HepG2 (cell line): ENCODE measurements around the gene COL26A1. TPM values are rescaled to one million over a fixed set of nuclear protein-coding genes. Genes with fewer than 3 reads are reported as not detected.

ENCODE experiments used
- CEBPG ChIP-seq: IDR thresholded peaks from 2 replicates; pipeline ENCODE4 v1.6.1; 2016
- FIP1L1 ChIP-seq: fragments of 200-400 bp; formaldehyde crosslinking; IDR thresholded peaks from 2 replicates; pipeline ENCODE4 v1.6.1; 2018; ENCODE audit warnings: low read depth, mild to moderate bottlenecking, low read length, moderate library complexity, borderline replicate concordance; ENCODE audit not compliant: insufficient read depth
- GABPA ChIP-seq, 2 experiments: IDR thresholded peaks; 2 replicates each; pipeline ENCODE4 v1.6.1; 2011 to 2016; ENCODE audit warnings: low read depth in 2 of 2, low read length in 1 of 2, missing biosample characterization in 1 of 2, missing genetic modification characterization in 1 of 2
- HNF1B ChIP-seq: sonication (generic); formaldehyde crosslinking; IDR thresholded peaks from 2 replicates; pipeline ENCODE4 v1.5.1; 2020; ENCODE audit warnings: mild to moderate bottlenecking, moderate library complexity, missing genetic modification reagents
- MLX ChIP-seq: IDR thresholded peaks from 2 replicates; pipeline ENCODE4 v1.6.1; 2016
- PATZ1 ChIP-seq: sonication (generic); formaldehyde crosslinking; IDR thresholded peaks from 2 replicates; pipeline ENCODE4 v1.4.0; 2020; ENCODE audit warnings: missing genetic modification reagents
- PAX8 ChIP-seq: sonication (generic); formaldehyde crosslinking; IDR thresholded peaks from 2 replicates; pipeline ENCODE4 v1.8.0; 2022; ENCODE audit warnings: mild to moderate bottlenecking, missing genetic modification reagents, borderline replicate concordance
- SAP130 ChIP-seq: IDR thresholded peaks from 2 replicates; pipeline ENCODE4 v1.6.1; 2016; ENCODE audit warnings: low read depth
- SNAPC5 ChIP-seq: sonication (generic); formaldehyde crosslinking; IDR thresholded peaks from 2 replicates; pipeline ENCODE4 v1.8.1; 2023; ENCODE audit warnings: mild to moderate bottlenecking, missing genetic modification reagents, borderline replicate concordance
- TCF12 ChIP-seq, 2 experiments: fragments of 450-650 bp in 1 of 2; sonication (generic) in 1 of 2; formaldehyde crosslinking in 1 of 2; IDR thresholded peaks; 2 replicates each; pipeline versions ENCODE4 v1.6.1 to v1.8.0; 2017 to 2022; ENCODE audit warnings: antibody characterized with exemption in 1 of 2, mild to moderate bottlenecking in 1 of 2, missing genetic modification reagents in 1 of 2, moderate library complexity in 1 of 2
- ZBTB3 ChIP-seq: sonication (generic); formaldehyde crosslinking; IDR thresholded peaks from 2 replicates; pipeline ENCODE4 v1.4.0; 2020; ENCODE audit warnings: low read depth, mild to moderate bottlenecking, moderate library complexity, missing genetic modification reagents, borderline replicate concordance
- ZHX1 ChIP-seq: sonication (generic); formaldehyde crosslinking; IDR thresholded peaks from 2 replicates; pipeline ENCODE4 v1.8.1; 2022; ENCODE audit warnings: low read depth, mild to moderate bottlenecking, missing genetic modification reagents
- ZMAT3 ChIP-seq: sonication (generic); formaldehyde crosslinking; conservative IDR thresholded peaks from 2 replicates; pipeline ENCODE4 v1.7.0; 2021; ENCODE audit warnings: missing genetic modification reagents
- ZMYM4 ChIP-seq: sonication (generic); formaldehyde crosslinking; IDR thresholded peaks from 2 replicates; pipeline ENCODE4 v1.8.1; 2023; ENCODE audit warnings: mild to moderate bottlenecking, missing genetic modification reagents
- ZNF224 ChIP-seq: sonication (generic); formaldehyde crosslinking; IDR thresholded peaks from 2 replicates; pipeline ENCODE4 v1.5.0; 2020; ENCODE audit warnings: mild to moderate bottlenecking, missing genetic modification reagents
- ZNF30 ChIP-seq: sonication (generic); formaldehyde crosslinking; IDR thresholded peaks from 2 replicates; pipeline ENCODE4 v1.5.0; 2020; ENCODE audit warnings: mild to moderate bottlenecking, missing genetic modification reagents
- ZNF337 ChIP-seq: sonication (generic); formaldehyde crosslinking; IDR thresholded peaks from 2 replicates; pipeline ENCODE4 v1.5.1; 2020; ENCODE audit warnings: missing genetic modification reagents, low read depth, mild to moderate bottlenecking, borderline replicate concordance
- ZNF556 ChIP-seq: sonication (generic); formaldehyde crosslinking; IDR thresholded peaks from 2 replicates; pipeline ENCODE4 v1.4.0; 2020; ENCODE audit warnings: mild to moderate bottlenecking, missing genetic modification reagents, borderline replicate concordance
- ZNF740 ChIP-seq: sonication (generic); formaldehyde crosslinking; IDR thresholded peaks from 2 replicates; pipeline ENCODE4 v1.4.0; 2020; ENCODE audit warnings: missing genetic modification reagents
- ZNF790 ChIP-seq: sonication (generic); formaldehyde crosslinking; IDR thresholded peaks from 2 replicates; pipeline ENCODE4 v1.8.0; 2022; ENCODE audit warnings: missing genetic modification reagents, mild to moderate bottlenecking, borderline replicate concordance
- ZSCAN9 ChIP-seq: IDR thresholded peaks from 2 replicates; pipeline ENCODE4 v1.6.1; 2016; ENCODE audit warnings: borderline replicate concordance
- polyA plus RNA-seq, 8 experiments: library from polyadenylated mRNA; depleted of rRNA in 3 of 8; stranded (reverse) in 7 of 8; unstranded in 1 of 8; fragments of >200 nt; fragmentation: Illumina TruSeq in 4 of 8; extraction: Trizol in 4 of 8; gene quantifications; 2 replicates each; pipeline versions ENCODE4 v1.2.1 to v1.2.3, GENCODE V29; 2011 to 2016; ENCODE audit warnings: low read depth in 4 of 8, missing spikeins in 1 of 8, mixed read lengths in 1 of 8; ENCODE audit not compliant: insufficient read depth in 1 of 8
- total RNA-seq, 5 experiments: library from RNA; depleted of rRNA; stranded (reverse); fragments of >200 nt; fragmentation: Illumina TruSeq; extraction: Trizol; gene quantifications; 2 replicates each; pipeline ENCODE4 v1.2.3, GENCODE V29; 2016; ENCODE audit warnings: low read depth in 1 of 5

Gene COL26A1
- total and polyA plus RNA-seq, 2 of the 13 experiments (the other 11 are each of a cell fraction or from before 2014, with no cell fraction given) = 7.8 to 9.2 TPM

GRCh38 chr7:101410743-101411507 is 48.2 kb downstream of the COL26A1 start (continued):
- 0 out of 2 replicates have a peak, but pooled peaks have one; percentile 31 for TF ChIP-seq ZHX1 (CRISPR knock-in tag)
- no peak for TF ChIP-seq FIP1L1
- TF ChIP-seq ZNF556 = no peak
- no peak for TF ChIP-seq ZNF224 (CRISPR knock-in tag)
- TF ChIP-seq MLX (CRISPR knock-in tag) = no peak
- TF ChIP-seq PATZ1 (CRISPR knock-in tag) = peak; percentile 71; the same call in 1 of the 2 replicates
- TF ChIP-seq TCF12 (IDR thresholded peaks at IDR 0.05) = no peak
- TF ChIP-seq TCF12 (CRISPR knock-in tag; IDR thresholded peaks at IDR 0.05) = no peak
- TF ChIP-seq SNAPC5 (CRISPR knock-in tag) = no peak
- no peak for TF ChIP-seq ZNF740
- TF ChIP-seq ZMYM4 (CRISPR knock-in tag) = peak; percentile 55; the same call in 1 of the 2 replicates
- TF ChIP-seq ZNF790 (CRISPR knock-in tag) = no peak
- TF ChIP-seq HNF1B (CRISPR knock-in tag) = peak; percentile 49
- no peak for TF ChIP-seq ZNF30 (CRISPR knock-in tag)
- no peak for TF ChIP-seq GABPA (IDR thresholded peaks at IDR 0.05; ENCODE audit: low read depth, low read length)
- TF ChIP-seq GABPA (CRISPR knock-in tag; IDR thresholded peaks at IDR 0.05; ENCODE audit: low read depth) = peak; percentile 20; the same call in 1 of the 2 replicates
- no peak for TF ChIP-seq ZNF337
- TF ChIP-seq ZSCAN9 (CRISPR knock-in tag) = no peak
- TF ChIP-seq SAP130 (CRISPR knock-in tag) = no peak
- TF ChIP-seq CEBPG (CRISPR knock-in tag) = no peak
- TF ChIP-seq ZMAT3 (CRISPR knock-in tag) = no peak
- no peak for TF ChIP-seq PAX8 (CRISPR knock-in tag)
- TF ChIP-seq ZBTB3 = no peak
